ENCODE results near the gene BEX2. TPM values are rescaled to one million over a fixed set of nuclear protein-coding genes. Genes with fewer than 3 reads are reported as not detected.

BEX2 gene
- total and polyA plus RNA-seq, 9 of the 15 experiments (the other 6 are each of a cell fraction or from before 2014, with no cell fraction given), result 5.4 to 18.0 (median 8.3) TPM

DNA sequence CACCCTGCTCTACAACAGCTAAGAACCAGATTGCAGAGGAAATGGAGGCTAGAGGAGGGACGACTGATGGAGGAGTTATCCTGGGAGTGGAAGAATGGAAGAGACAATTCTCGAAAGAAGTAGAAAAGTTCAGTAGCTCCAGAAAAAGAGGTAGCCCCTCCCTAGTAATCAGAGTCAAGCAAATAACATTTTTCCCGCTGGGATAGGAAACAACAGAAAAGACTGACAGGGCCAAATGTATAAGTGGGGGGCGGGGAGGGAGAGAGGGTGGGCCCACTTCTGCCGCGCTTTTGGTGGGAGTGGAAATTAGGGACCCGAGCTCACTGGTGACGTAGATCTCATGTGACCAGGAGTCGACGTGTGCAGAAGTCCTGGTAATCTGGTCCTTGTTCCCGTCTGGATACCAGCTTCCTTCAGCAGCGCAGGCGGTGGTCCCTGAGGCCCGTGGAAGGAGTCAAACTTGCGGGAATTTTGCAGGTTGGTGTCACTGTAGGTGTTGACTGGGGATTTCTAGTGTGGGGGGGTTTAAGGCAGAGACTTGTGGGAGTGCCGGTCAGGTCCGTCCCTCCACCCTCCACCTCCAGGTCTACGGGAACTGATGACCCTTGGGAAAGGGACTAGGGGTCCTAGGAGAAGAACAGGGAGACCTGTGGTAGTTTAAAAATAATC lies 45.5 kb upstream of the BEX2 start, which contains the start of gene TCEAL9 (continued):
- TF ChIP-seq LCOR (CRISPR knock-in tag; IDR thresholded peaks at IDR 0.05), result 0 out of 2 replicates have a peak, but pooled peaks have one; percentile 37
- no peak for TF ChIP-seq KLF6 (CRISPR knock-in tag; IDR thresholded peaks at IDR 0.05; ENCODE audit: borderline replicate concordance)
- no peak for TF ChIP-seq ARNT (IDR thresholded peaks at IDR 0.05)
- TF ChIP-seq ZNF707 (CRISPR knock-in tag; conservative IDR thresholded peaks at IDR 0.05), result no peak
- TF ChIP-seq CEBPG (CRISPR knock-in tag; IDR thresholded peaks at IDR 0.05), result no peak
- TF ChIP-seq CEBPG (tag; conservative IDR thresholded peaks at IDR 0.05 in 1 of 2, IDR thresholded peaks at IDR 0.05 in 1 of 2), result no peak
- TF ChIP-seq, protein P1, sequence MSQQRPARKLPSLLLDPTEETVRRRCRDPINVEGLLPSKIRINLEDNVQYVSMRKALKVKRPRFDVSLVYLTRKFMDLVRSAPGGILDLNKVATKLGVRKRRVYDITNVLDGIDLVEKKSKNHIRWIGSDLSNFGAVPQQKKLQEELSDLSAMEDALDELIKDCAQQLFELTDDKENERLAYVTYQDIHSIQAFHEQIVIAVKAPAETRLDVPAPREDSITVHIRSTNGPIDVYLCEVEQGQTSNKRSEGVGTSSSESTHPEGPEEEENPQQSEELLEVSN (IDR thresholded peaks at IDR 0.05; ENCODE audit: borderline replicate concordance in 1 of 2, extremely low read depth in 1 of 2, insufficient read depth in 1 of 2, insufficient read length in 1 of 2, low read depth in 1 of 2, low read length in 1 of 2, poor library complexity in 1 of 2, severe bottlenecking in 1 of 2), result peak; percentile 30 to 35
- TF ChIP-seq PCBP1 (IDR thresholded peaks at IDR 0.05; ENCODE audit: low read depth, low read length, poor library complexity, severe bottlenecking), result no peak
- TF ChIP-seq, protein P2, sequence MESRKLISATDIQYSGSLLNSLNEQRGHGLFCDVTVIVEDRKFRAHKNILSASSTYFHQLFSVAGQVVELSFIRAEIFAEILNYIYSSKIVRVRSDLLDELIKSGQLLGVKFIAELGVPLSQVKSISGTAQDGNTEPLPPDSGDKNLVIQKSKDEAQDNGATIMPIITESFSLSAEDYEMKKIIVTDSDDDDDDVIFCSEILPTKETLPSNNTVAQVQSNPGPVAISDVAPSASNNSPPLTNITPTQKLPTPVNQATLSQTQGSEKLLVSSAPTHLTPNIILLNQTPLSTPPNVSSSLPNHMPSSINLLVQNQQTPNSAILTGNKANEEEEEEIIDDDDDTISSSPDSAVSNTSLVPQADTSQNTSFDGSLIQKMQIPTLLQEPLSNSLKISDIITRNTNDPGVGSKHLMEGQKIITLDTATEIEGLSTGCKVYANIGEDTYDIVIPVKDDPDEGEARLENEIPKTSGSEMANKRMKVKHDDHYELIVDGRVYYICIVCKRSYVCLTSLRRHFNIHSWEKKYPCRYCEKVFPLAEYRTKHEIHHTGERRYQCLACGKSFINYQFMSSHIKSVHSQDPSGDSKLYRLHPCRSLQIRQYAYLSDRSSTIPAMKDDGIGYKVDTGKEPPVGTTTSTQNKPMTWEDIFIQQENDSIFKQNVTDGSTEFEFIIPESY (CRISPR knock-in tag; IDR thresholded peaks at IDR 0.05), result no peak
- TF ChIP-seq, protein P3, sequence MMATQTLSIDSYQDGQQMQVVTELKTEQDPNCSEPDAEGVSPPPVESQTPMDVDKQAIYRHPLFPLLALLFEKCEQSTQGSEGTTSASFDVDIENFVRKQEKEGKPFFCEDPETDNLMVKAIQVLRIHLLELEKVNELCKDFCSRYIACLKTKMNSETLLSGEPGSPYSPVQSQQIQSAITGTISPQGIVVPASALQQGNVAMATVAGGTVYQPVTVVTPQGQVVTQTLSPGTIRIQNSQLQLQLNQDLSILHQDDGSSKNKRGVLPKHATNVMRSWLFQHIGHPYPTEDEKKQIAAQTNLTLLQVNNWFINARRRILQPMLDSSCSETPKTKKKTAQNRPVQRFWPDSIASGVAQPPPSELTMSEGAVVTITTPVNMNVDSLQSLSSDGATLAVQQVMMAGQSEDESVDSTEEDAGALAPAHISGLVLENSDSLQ (IDR thresholded peaks at IDR 0.05), result peak; percentile 66
- no peak for TF ChIP-seq ZNF347 (CRISPR knock-in tag; IDR thresholded peaks at IDR 0.05; ENCODE audit: low read depth)
- no peak for TF ChIP-seq NBN (IDR thresholded peaks at IDR 0.05; ENCODE audit: low read depth)
- TF ChIP-seq CC2D1A (IDR thresholded peaks at IDR 0.05), result no peak
- no peak for TF ChIP-seq MCM3 (IDR thresholded peaks at IDR 0.05)
- TF ChIP-seq EP400 (IDR thresholded peaks at IDR 0.05), result peak; percentile 44; the same call in 1 of the 2 replicates
- no peak for TF ChIP-seq MYNN (IDR thresholded peaks at IDR 0.05)
- no peak for TF ChIP-seq MYNN (CRISPR knock-in tag; IDR thresholded peaks at IDR 0.05)
- peak; percentile 38 for TF ChIP-seq SAP30 (IDR thresholded peaks at IDR 0.05; ENCODE audit: borderline replicate concordance, insufficient read depth, low read depth, low read length, poor library complexity, severe bottlenecking)
